K562 (cell line): ENCODE results near the gene TBC1D1.

ENCODE experiments used
- JUN ChIP-seq, 2 experiments: sonication (generic) in 1 of 2; formaldehyde crosslinking in 1 of 2; IDR thresholded peaks; 2 replicates each; pipeline versions ENCODE4 v1.6.1 to v1.8.0; 2012 to 2022; ENCODE audit warnings: borderline replicate concordance in 2 of 2, mild to moderate bottlenecking in 2 of 2, improper control_type of control experiment in 1 of 2, low read depth in 1 of 2, low read length in 1 of 2, missing genetic modification reagents in 1 of 2
- POLR2A ChIP-seq: fragments of 450-650 bp; conservative IDR thresholded peaks from 2 replicates; pipeline ENCODE4 v1.6.1; 2016

GRCh38 chr4:37999000-37999716, 108.3 kb downstream of the TBC1D1 start:
- TF ChIP-seq POLR2A, result no peak
- TF ChIP-seq JUN (IDR thresholded peaks at IDR 0.05; ENCODE audit: borderline replicate concordance, low read depth, low read length), result no peak
- TF ChIP-seq JUN (CRISPR knock-in tag; IDR thresholded peaks at IDR 0.05; ENCODE audit: borderline replicate concordance), result no peak
